Parathyroid adenoma (tissue), 2 donors: ENCODE results near the gene OR6X1.

Source experiments
- H2AFZ ChIP-seq: fragments of 300-600 bp; sonication (generic); one replicate; pipeline ENCODE4 v1.7.0; 2017; ENCODE audit warnings: antibody characterized with exemption, mild to moderate bottlenecking
- H3K27ac ChIP-seq: fragments of 300-600 bp; sonication (generic); one replicate; pipeline ENCODE4 v1.7.0; 2017
- H3K27me3 ChIP-seq: fragments of 300-600 bp; sonication (generic); one replicate; pipeline ENCODE4 v1.7.0; 2017; ENCODE audit warnings: low read length; ENCODE audit not compliant: control insufficient read depth, insufficient read depth
- H3K36me3 ChIP-seq: fragments of 300-600 bp; sonication (generic); one replicate; pipeline ENCODE4 v1.7.0; 2017; ENCODE audit warnings: low read length; ENCODE audit not compliant: control insufficient read depth, insufficient read depth
- H3K4me1 ChIP-seq: fragments of 300-600 bp; sonication (generic); one replicate; pipeline ENCODE4 v1.7.0; 2017; ENCODE audit warnings: control low read depth
- H3K4me2 ChIP-seq: fragments of 300-600 bp; sonication (generic); one replicate; pipeline ENCODE4 v1.7.0; 2017; ENCODE audit warnings: low read length
- H3K4me3 ChIP-seq: fragments of 300-600 bp; sonication (generic); one replicate; pipeline ENCODE4 v1.7.0; 2017; ENCODE audit warnings: low read depth, low read length
- H3K79me2 ChIP-seq: fragments of 300-600 bp; sonication (generic); one replicate; pipeline ENCODE4 v1.7.0; 2017; ENCODE audit warnings: control low read depth
- H3K9ac ChIP-seq: fragments of 300-600 bp; sonication (generic); one replicate; pipeline ENCODE4 v1.7.0; 2017; ENCODE audit warnings: mild to moderate bottlenecking
- H3K9me3 ChIP-seq: fragments of 300-600 bp; sonication (generic); one replicate; pipeline ENCODE4 v1.7.0; 2017; ENCODE audit warnings: low read length; ENCODE audit not compliant: control insufficient read depth
- CTCF ChIP-seq: fragments of 300-600 bp; sonication (generic); IDR thresholded peaks from one replicate; pipeline ENCODE4 v1.7.0; 2017; ENCODE audit warnings: antibody characterized with exemption, mild to moderate bottlenecking
- donor health status: primary hyperparathyroidism.

Gene OR6X1

GRCh38 chr11:123707606-123708205, 46.6 kb downstream of the OR6X1 start:
- H3K4me1 ChIP-seq: peaks cover 6% of the 10 kb centered on the region

GRCh38 chr11:123707206-123707605, 47.1 kb downstream of the OR6X1 start:
- H3K36me3 ChIP-seq: no peaks in the 10 kb centered on the region
- no peak overlapping the region for H3K9ac ChIP-seq
- no peak overlapping the region for H3K27ac ChIP-seq
- H3K4me1 ChIP-seq: peaks cover 6% of the 10 kb centered on the region
- H3K4me2 ChIP-seq: no peak overlapping the region
- no peak for TF ChIP-seq CTCF
- no peaks in the 10 kb centered on the region for H3K9me3 ChIP-seq
- no peak overlapping the region for H3K4me3 ChIP-seq
- H3K27me3 ChIP-seq: no peaks in the 10 kb centered on the region
- H2AFZ ChIP-seq: no peak overlapping the region
- H3K79me2 ChIP-seq: no peaks in the 10 kb centered on the region

More at GRCh38 chr11:123707606-123708205, 46.6 kb downstream of the OR6X1 start:
- no peak overlapping the region for H3K4me3 ChIP-seq
- no peaks in the 10 kb centered on the region for H3K36me3 ChIP-seq
- H3K9me3 ChIP-seq: no peaks in the 10 kb centered on the region
- H3K4me2 ChIP-seq: no peak overlapping the region
- H3K27ac ChIP-seq: no peak overlapping the region
- peak; percentile 67 for TF ChIP-seq CTCF
- no peaks in the 10 kb centered on the region for H3K79me2 ChIP-seq
- H3K9ac ChIP-seq: no peak overlapping the region
- no peak overlapping the region for H2AFZ ChIP-seq
- no peaks in the 10 kb centered on the region for H3K27me3 ChIP-seq

GRCh38 chr11:123704341-123704740, 50.0 kb downstream of the OR6X1 start:
- Histone ChIP-seq H3K36me3 (no peaks in the 10 kb centered on the region), H3K79me2 (no peaks in the 10 kb centered on the region), H3K4me2 (no peak overlapping the region), H3K27ac (peak overlapping the region; percentile 39), H3K9ac (no peak overlapping the region), H3K4me1 (peaks cover 6% of the 10 kb centered on the region), H3K9me3 (no peaks in the 10 kb centered on the region), H2AFZ (peak overlapping the region; percentile 42), H3K27me3 (no peaks in the 10 kb centered on the region), H3K4me3 (no peak overlapping the region)
- TF ChIP-seq CTCF: no peak
